ENCODE results near the gene XRCC2. TPM values are rescaled to one million over a fixed set of nuclear protein-coding genes. Genes with fewer than 3 reads are reported as not detected.

The XRCC2 gene
- total and polyA plus RNA-seq, 12 donors, result 0.12 to 4.1 (median 0.50) TPM

GRCh38 chr7:152617056-152617455 is 58.9 kb downstream of the XRCC2 start:
- intact Hi-C loops (cut with DNase I), result no loop called here
- TF ChIP-seq POLR2A (IDR thresholded peaks at IDR 0.05) (no peak), CTCF (IDR thresholded peaks at IDR 0.05) (no peak)
- Histone ChIP-seq H3K27me3 (no peaks in the 10 kb centered on the region), H3K36me3 (replicated peaks in 1 of 2) (no peaks in the 10 kb centered on the region), H3K9me3 (replicated peaks in 1 of 3) (no peaks in the 10 kb centered on the region), H3K4me1 (replicated peaks in 1 of 2) (no peaks in the 10 kb centered on the region), H3K27ac (no peak overlapping the region), H3K4me3 (no peak overlapping the region)
- DNase-seq, result no peak
- WGBS, 4 donors, result 72 to 82% (median 77%) methylated on average over 5 of the region's 5 CpGs

- no peaks in the 10 kb centered on the region for H3K9me3 ChIP-seq (replicated peaks in 1 of 3)
- no peaks in the 10 kb centered on the region for H3K36me3 ChIP-seq (replicated peaks in 1 of 2)
- no peak overlapping the region for H3K27ac ChIP-seq
- no peak for DNase-seq
- intact Hi-C loops (cut with DNase I), result no loop called here
- 29 to 42% (median 31%) methylated on average over 12 to 13 of the region's 13 CpGs for WGBS, 4 donors
- H3K27me3 ChIP-seq, result no peaks in the 10 kb centered on the region
- H3K4me3 ChIP-seq, result no peak overlapping the region
- TF ChIP-seq CTCF (IDR thresholded peaks at IDR 0.05) (no peak), POLR2A (IDR thresholded peaks at IDR 0.05) (no peak)
- H3K4me1 ChIP-seq (replicated peaks in 1 of 2), result no peaks in the 10 kb centered on the region
Observed at GRCh38 chr7:152615031-152615741, 60.8 kb downstream of the XRCC2 start.

- no peaks in the 10 kb centered on the region for H3K9me3 ChIP-seq (replicated peaks in 1 of 3)
- no peak overlapping the region for H3K27ac ChIP-seq
- TF ChIP-seq POLR2A (IDR thresholded peaks at IDR 0.05), result no peak
- TF ChIP-seq CTCF (IDR thresholded peaks at IDR 0.05), result no peak
- no peak overlapping the region for H3K4me3 ChIP-seq
- H3K27me3 ChIP-seq, result no peaks in the 10 kb centered on the region
- intact Hi-C loops (cut with DNase I), result no loop called here
- WGBS, 4 donors, result 54 to 74% (median 67%) methylated on average over 3 to 4 of the region's 4 CpGs
- no peak for DNase-seq
- H3K36me3 ChIP-seq (replicated peaks in 1 of 2), result no peaks in the 10 kb centered on the region
- H3K4me1 ChIP-seq (replicated peaks in 1 of 2), result no peaks in the 10 kb centered on the region
Observed at GRCh38 chr7:152608656-152609055, 67.3 kb downstream of the XRCC2 start.

GRCh38 chr7:152608208-152608607 is 67.7 kb downstream of the XRCC2 start:
- intact Hi-C loops (cut with DNase I), result no loop called here
- Histone ChIP-seq H3K4me1 (replicated peaks in 1 of 2) (no peaks in the 10 kb centered on the region), H3K9me3 (replicated peaks in 1 of 3) (no peaks in the 10 kb centered on the region), H3K4me3 (no peak overlapping the region), H3K27ac (no peak overlapping the region), H3K27me3 (no peaks in the 10 kb centered on the region), H3K36me3 (replicated peaks in 1 of 2) (no peaks in the 10 kb centered on the region)
- TF ChIP-seq CTCF (IDR thresholded peaks at IDR 0.05) (no peak), POLR2A (IDR thresholded peaks at IDR 0.05) (no peak)
- no peak for DNase-seq
- whole genome bisulfite sequencing, 4 donors, result 57 to 71% (median 71%) methylated on average over 10 of the region's 10 CpGs
